Measurements from ENCODE around the gene STK39. TPM values are rescaled to one million over a fixed set of nuclear protein-coding genes. Genes with fewer than 3 reads are reported as not detected.

Gene STK39
- total RNA-seq, 2 experiments from 2014 or later, result 7.9 to 9.5 TPM

DNA sequence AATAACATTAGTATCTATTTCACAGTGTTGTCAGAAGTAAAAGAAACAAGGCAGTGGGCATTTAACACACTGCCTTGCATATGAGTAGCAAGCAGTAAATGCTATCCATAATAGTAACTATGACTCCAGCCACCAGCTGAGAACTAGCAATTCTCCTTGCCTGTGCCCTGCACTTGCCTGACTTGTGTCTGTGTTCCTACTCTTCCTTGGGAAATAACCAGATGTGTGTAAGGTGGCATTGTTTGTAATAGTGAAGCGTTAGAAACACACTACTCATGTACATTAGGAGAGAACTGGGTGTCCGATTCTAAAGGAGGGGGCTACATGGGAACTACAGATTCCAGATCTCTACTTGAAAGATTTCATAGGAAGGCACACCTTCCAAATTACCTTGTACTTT is 197.8 kb downstream of the STK39 start:
- Mint-ChIP-seq H3K27ac (no peak overlapping the region), H3K9me3 (no peaks in the 10 kb centered on the region), H3K4me3 (no peak overlapping the region), H3K4me1 (ENCODE audit: low read depth) (peaks cover 8% of the 10 kb centered on the region), H3K36me3 (ENCODE audit: low read depth) (peaks cover 50% of the 10 kb centered on the region), H3K27me3 (no peaks in the 10 kb centered on the region)
- DNase-seq, result no peak
- no peak for ATAC-seq (ENCODE audit: poor library complexity)
- H3K9me3 ChIP-seq (ENCODE audit: control insufficient read depth in 1 of 2, insufficient read depth in 1 of 2, low read length in 2 of 2), result no peaks in the 10 kb centered on the region
- ChIA-PET POLR2A (interaction anchor here (0.6 kb wide), 1 partner anchor 1965 kb away, joined by 3 read pairs; no protein-coding TSS in a partner anchor), CTCF (no interaction called here)
- H3K4me1 ChIP-seq (ENCODE audit: insufficient read depth, low read length), result no peaks in the 10 kb centered on the region
- H3K27ac ChIP-seq (ENCODE audit: low read depth in 1 of 2, low read length in 2 of 2), result no peak overlapping the region
- no peaks in the 10 kb centered on the region for H3K27me3 ChIP-seq (ENCODE audit: control insufficient read depth in 1 of 2, insufficient read depth in 2 of 2, low read length in 2 of 2)
- intact Hi-C loops (cut with DNase I, micrococcal nuclease), result loop anchor here in 1 of 2 experiments (5.0 kb wide), 1 partner anchor 1247 kb away; no protein-coding TSS in a partner anchor
- peaks cover 11% of the 10 kb centered on the region for H3K36me3 ChIP-seq (ENCODE audit: insufficient read depth, low read length)
- no peak overlapping the region for H3K4me3 ChIP-seq (ENCODE audit: low read length)
- TF ChIP-seq, protein P1, sequence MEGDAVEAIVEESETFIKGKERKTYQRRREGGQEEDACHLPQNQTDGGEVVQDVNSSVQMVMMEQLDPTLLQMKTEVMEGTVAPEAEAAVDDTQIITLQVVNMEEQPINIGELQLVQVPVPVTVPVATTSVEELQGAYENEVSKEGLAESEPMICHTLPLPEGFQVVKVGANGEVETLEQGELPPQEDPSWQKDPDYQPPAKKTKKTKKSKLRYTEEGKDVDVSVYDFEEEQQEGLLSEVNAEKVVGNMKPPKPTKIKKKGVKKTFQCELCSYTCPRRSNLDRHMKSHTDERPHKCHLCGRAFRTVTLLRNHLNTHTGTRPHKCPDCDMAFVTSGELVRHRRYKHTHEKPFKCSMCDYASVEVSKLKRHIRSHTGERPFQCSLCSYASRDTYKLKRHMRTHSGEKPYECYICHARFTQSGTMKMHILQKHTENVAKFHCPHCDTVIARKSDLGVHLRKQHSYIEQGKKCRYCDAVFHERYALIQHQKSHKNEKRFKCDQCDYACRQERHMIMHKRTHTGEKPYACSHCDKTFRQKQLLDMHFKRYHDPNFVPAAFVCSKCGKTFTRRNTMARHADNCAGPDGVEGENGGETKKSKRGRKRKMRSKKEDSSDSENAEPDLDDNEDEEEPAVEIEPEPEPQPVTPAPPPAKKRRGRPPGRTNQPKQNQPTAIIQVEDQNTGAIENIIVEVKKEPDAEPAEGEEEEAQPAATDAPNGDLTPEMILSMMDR (IDR thresholded peaks at IDR 0.05), result no peak

- CTCF ChIA-PET, result interaction anchor here (0.6 kb wide), 1 partner anchor 305 kb away, joined by 3 read pairs; no protein-coding TSS in a partner anchor
- Mint-ChIP-seq H3K36me3 (ENCODE audit: low read depth) (peaks cover 44% of the 10 kb centered on the region), H3K27ac (no peak overlapping the region), H3K27me3 (no peaks in the 10 kb centered on the region), H3K4me1 (ENCODE audit: low read depth) (peaks cover 14% of the 10 kb centered on the region), H3K4me3 (no peak overlapping the region), H3K9me3 (no peaks in the 10 kb centered on the region)
- no peaks in the 10 kb centered on the region for H3K27me3 ChIP-seq (ENCODE audit: control insufficient read depth in 1 of 2, insufficient read depth in 2 of 2, low read length in 2 of 2)
- no peaks in the 10 kb centered on the region for H3K4me1 ChIP-seq (ENCODE audit: insufficient read depth, low read length)
- no peak for DNase-seq
- intact Hi-C loops (cut with DNase I, micrococcal nuclease), result loop anchor here in 1 of 2 experiments (5.0 kb wide), 1 partner anchor 1245 kb away; no protein-coding TSS in a partner anchor
- ATAC-seq (ENCODE audit: poor library complexity), result no peak
- POLR2A ChIA-PET, result no interaction called here
- no peak overlapping the region for H3K4me3 ChIP-seq (ENCODE audit: low read length)
- H3K9me3 ChIP-seq (ENCODE audit: control insufficient read depth in 1 of 2, insufficient read depth in 1 of 2, low read length in 2 of 2), result no peaks in the 10 kb centered on the region
- H3K36me3 ChIP-seq (ENCODE audit: insufficient read depth, low read length), result peaks cover 11% of the 10 kb centered on the region
- TF ChIP-seq, protein P1 (IDR thresholded peaks at IDR 0.05), result no peak
- H3K27ac ChIP-seq (ENCODE audit: low read depth in 1 of 2, low read length in 2 of 2), result no peak overlapping the region
These were observed 200.2 kb downstream of the STK39 start for GRCh38 chr2:168047091-168047690.

GRCh38 chr2:168044579-168044978 is 202.8 kb downstream of the STK39 start:
- no peaks in the 10 kb centered on the region for H3K27me3 ChIP-seq (ENCODE audit: control insufficient read depth in 1 of 2, insufficient read depth in 2 of 2, low read length in 2 of 2)
- no peak overlapping the region for H3K4me3 ChIP-seq (ENCODE audit: low read length)
- Mint-ChIP-seq H3K27ac (no peak overlapping the region), H3K4me3 (no peak overlapping the region), H3K27me3 (no peaks in the 10 kb centered on the region), H3K9me3 (no peaks in the 10 kb centered on the region), H3K36me3 (ENCODE audit: low read depth) (peaks cover 27% of the 10 kb centered on the region), H3K4me1 (ENCODE audit: low read depth) (peaks cover 14% of the 10 kb centered on the region)
- CTCF ChIA-PET, result interaction anchor here (1.2 kb wide), 1 partner anchor 12 kb away, joined by 3 read pairs; no protein-coding TSS in a partner anchor
- DNase-seq, result no peak
- no peaks in the 10 kb centered on the region for H3K9me3 ChIP-seq (ENCODE audit: control insufficient read depth in 1 of 2, insufficient read depth in 1 of 2, low read length in 2 of 2)
- TF ChIP-seq, protein P1 (IDR thresholded peaks at IDR 0.05), result no peak
- POLR2A ChIA-PET, result no interaction called here
- no peaks in the 10 kb centered on the region for H3K36me3 ChIP-seq (ENCODE audit: insufficient read depth, low read length)
- no peak overlapping the region for H3K27ac ChIP-seq (ENCODE audit: low read depth in 1 of 2, low read length in 2 of 2)
- H3K4me1 ChIP-seq (ENCODE audit: insufficient read depth, low read length), result no peaks in the 10 kb centered on the region
- ATAC-seq (ENCODE audit: poor library complexity), result no peak
- intact Hi-C loops (cut with DNase I, micrococcal nuclease), result no loop called here
